ENCODE results near the gene TAMM41. TPM values are rescaled to one million over a fixed set of nuclear protein-coding genes. Genes with fewer than 3 reads are reported as not detected.

The TAMM41 gene
- total and polyA plus RNA-seq, 9 of the 15 experiments (the other 6 are each of a cell fraction or from before 2014, with no cell fraction given) = 8.6 to 74.6 (median 29.3) TPM

DNA sequence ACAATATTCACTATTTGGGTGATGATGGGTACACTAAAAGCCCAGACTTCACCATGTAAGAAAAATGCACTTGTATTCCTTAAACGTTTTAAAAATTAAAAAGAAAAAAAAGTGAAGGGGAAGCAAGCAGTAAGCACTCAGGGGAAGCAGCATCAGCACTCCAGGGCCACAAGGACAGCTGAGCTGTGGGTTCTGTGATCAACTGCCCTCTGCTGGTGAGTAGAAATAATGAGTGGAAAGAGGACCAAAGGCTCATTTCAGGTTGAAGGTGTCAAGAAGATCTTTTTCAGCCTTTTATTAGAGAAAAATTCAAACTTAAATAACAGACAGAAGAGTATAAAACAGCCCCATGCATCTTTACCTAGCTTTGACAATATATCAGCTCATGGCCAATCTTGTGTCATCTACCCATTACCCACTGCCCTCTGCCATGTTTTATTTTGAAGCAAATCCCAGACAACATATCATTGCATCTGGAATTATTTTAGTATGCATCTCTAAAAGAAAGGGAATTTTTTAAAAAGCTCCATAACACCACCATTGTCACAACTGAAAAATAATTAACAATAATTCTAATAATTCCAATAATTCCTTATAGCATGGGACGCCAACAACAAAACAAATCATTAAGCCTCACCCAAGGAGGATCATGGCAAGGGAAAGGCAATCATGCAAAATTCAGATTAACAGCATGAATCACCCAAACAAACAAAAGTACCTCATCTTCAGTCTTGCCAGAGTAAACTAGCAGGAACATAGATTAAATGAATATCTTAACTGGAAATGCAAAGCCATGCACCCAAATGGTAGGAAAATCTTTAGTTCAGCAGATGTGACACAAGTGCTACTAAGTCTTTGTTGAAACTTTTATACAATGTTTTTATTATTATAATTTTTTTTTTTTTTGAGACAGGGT lies 42.5 kb downstream of the TAMM41 start (continued):
- TF ChIP-seq ETV6 (IDR thresholded peaks at IDR 0.05; ENCODE audit: borderline replicate concordance in 1 of 2, low read depth in 2 of 2, low read length in 1 of 2) (no peak), ETV6 (CRISPR knock-in tag; IDR thresholded peaks at IDR 0.05; ENCODE audit: borderline replicate concordance) (no peak), MAFK (IDR thresholded peaks at IDR 0.05; ENCODE audit: low read length) (peak; percentile 15; the same call in 1 of the 2 replicates), MXD1 (CRISPR knock-in tag; IDR thresholded peaks at IDR 0.05; ENCODE audit: borderline replicate concordance, poor library complexity, severe bottlenecking) (no peak), C11orf30 (IDR thresholded peaks at IDR 0.05; ENCODE audit: low read depth) (no peak), SMC3 (conservative IDR thresholded peaks at IDR 0.05; ENCODE audit: insufficient read depth, low read depth, low read length) (peak; percentile 59; the same call in 1 of the 2 replicates), HMG20B (CRISPR knock-in tag; IDR thresholded peaks at IDR 0.05) (no peak), FOS (IDR thresholded peaks at IDR 0.05; ENCODE audit: extremely low read depth, insufficient read length) (no peak), BCL6 (CRISPR knock-in tag; IDR thresholded peaks at IDR 0.05) (no peak), ZNF347 (CRISPR knock-in tag; IDR thresholded peaks at IDR 0.05; ENCODE audit: low read depth) (no peak), ZFX (CRISPR knock-in tag; IDR thresholded peaks at IDR 0.05) (no peak), SREBF1 (IDR thresholded peaks at IDR 0.05; ENCODE audit: borderline replicate concordance, low read depth, low read length) (no peak)
- TF ChIP-seq, protein P1, sequence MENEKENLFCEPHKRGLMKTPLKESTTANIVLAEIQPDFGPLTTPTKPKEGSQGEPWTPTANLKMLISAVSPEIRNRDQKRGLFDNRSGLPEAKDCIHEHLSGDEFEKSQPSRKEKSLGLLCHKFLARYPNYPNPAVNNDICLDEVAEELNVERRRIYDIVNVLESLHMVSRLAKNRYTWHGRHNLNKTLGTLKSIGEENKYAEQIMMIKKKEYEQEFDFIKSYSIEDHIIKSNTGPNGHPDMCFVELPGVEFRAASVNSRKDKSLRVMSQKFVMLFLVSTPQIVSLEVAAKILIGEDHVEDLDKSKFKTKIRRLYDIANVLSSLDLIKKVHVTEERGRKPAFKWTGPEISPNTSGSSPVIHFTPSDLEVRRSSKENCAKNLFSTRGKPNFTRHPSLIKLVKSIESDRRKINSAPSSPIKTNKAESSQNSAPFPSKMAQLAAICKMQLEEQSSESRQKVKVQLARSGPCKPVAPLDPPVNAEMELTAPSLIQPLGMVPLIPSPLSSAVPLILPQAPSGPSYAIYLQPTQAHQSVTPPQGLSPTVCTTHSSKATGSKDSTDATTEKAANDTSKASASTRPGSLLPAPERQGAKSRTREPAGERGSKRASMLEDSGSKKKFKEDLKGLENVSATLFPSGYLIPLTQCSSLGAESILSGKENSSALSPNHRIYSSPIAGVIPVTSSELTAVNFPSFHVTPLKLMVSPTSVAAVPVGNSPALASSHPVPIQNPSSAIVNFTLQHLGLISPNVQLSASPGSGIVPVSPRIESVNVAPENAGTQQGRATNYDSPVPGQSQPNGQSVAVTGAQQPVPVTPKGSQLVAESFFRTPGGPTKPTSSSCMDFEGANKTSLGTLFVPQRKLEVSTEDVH (IDR thresholded peaks at IDR 0.05; ENCODE audit: low read depth, partially characterized antibody) = no peak

Data from K562 (cell line).